ENCODE data around the gene MRPL38.

DNA sequence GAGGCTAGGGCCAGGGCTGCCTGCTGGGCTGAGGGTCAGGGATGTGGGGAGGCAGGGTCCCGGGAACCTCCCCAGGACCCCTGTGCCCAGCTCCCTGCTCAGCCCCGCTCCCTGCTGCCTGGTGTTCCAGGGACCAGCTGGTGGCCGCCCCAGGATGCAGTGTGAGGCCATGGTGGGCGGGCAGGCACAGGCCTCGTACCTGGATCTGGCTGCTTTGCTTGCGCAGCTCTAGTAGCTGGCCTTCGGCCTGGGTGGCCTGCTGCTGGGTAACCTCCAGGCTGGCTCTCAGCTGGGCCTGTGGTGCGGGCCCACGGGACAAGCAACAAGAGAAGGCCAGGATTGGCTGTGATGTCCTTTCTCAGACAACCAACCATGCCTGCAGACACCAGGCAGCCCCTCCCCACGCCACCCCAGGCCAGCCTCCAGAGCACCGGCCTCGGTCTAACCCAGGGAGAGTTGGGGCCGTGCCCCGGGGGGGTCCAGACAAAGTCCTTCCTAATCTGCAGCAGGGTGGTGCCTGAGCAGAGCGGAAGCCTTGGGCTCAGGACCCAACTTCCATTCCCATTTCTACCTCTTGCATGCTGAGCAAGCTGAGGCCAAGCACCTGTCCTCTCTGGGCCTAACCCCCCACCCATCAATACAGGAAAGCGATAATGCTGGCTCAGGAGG is 12.0 kb downstream of the MRPL38 start:
- no peak for TF ChIP-seq ZNF48 (tag by site-specific recombination; IDR thresholded peaks at IDR 0.05)
- TF ChIP-seq, protein P1, sequence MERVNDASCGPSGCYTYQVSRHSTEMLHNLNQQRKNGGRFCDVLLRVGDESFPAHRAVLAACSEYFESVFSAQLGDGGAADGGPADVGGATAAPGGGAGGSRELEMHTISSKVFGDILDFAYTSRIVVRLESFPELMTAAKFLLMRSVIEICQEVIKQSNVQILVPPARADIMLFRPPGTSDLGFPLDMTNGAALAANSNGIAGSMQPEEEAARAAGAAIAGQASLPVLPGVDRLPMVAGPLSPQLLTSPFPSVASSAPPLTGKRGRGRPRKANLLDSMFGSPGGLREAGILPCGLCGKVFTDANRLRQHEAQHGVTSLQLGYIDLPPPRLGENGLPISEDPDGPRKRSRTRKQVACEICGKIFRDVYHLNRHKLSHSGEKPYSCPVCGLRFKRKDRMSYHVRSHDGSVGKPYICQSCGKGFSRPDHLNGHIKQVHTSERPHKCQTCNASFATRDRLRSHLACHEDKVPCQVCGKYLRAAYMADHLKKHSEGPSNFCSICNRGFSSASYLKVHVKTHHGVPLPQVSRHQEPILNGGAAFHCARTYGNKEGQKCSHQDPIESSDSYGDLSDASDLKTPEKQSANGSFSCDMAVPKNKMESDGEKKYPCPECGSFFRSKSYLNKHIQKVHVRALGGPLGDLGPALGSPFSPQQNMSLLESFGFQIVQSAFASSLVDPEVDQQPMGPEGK (tag by site-specific recombination; IDR thresholded peaks at IDR 0.05), result no peak
- TF ChIP-seq, protein P2, sequence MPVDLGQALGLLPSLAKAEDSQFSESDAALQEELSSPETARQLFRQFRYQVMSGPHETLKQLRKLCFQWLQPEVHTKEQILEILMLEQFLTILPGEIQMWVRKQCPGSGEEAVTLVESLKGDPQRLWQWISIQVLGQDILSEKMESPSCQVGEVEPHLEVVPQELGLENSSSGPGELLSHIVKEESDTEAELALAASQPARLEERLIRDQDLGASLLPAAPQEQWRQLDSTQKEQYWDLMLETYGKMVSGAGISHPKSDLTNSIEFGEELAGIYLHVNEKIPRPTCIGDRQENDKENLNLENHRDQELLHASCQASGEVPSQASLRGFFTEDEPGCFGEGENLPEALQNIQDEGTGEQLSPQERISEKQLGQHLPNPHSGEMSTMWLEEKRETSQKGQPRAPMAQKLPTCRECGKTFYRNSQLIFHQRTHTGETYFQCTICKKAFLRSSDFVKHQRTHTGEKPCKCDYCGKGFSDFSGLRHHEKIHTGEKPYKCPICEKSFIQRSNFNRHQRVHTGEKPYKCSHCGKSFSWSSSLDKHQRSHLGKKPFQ (tag by site-specific recombination; IDR thresholded peaks at IDR 0.05), result no peak
- TF ChIP-seq ZNF311 (tag by site-specific recombination; IDR thresholded peaks at IDR 0.05; ENCODE audit: borderline replicate concordance), result no peak
- TF ChIP-seq, protein P3, sequence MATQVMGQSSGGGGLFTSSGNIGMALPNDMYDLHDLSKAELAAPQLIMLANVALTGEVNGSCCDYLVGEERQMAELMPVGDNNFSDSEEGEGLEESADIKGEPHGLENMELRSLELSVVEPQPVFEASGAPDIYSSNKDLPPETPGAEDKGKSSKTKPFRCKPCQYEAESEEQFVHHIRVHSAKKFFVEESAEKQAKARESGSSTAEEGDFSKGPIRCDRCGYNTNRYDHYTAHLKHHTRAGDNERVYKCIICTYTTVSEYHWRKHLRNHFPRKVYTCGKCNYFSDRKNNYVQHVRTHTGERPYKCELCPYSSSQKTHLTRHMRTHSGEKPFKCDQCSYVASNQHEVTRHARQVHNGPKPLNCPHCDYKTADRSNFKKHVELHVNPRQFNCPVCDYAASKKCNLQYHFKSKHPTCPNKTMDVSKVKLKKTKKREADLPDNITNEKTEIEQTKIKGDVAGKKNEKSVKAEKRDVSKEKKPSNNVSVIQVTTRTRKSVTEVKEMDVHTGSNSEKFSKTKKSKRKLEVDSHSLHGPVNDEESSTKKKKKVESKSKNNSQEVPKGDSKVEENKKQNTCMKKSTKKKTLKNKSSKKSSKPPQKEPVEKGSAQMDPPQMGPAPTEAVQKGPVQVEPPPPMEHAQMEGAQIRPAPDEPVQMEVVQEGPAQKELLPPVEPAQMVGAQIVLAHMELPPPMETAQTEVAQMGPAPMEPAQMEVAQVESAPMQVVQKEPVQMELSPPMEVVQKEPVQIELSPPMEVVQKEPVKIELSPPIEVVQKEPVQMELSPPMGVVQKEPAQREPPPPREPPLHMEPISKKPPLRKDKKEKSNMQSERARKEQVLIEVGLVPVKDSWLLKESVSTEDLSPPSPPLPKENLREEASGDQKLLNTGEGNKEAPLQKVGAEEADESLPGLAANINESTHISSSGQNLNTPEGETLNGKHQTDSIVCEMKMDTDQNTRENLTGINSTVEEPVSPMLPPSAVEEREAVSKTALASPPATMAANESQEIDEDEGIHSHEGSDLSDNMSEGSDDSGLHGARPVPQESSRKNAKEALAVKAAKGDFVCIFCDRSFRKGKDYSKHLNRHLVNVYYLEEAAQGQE (tag by site-specific recombination; IDR thresholded peaks at IDR 0.05), result no peak
- no peak for TF ChIP-seq REPIN1 (tag by site-specific recombination; IDR thresholded peaks at IDR 0.05; ENCODE audit: low read depth)
- TF ChIP-seq, protein P4, sequence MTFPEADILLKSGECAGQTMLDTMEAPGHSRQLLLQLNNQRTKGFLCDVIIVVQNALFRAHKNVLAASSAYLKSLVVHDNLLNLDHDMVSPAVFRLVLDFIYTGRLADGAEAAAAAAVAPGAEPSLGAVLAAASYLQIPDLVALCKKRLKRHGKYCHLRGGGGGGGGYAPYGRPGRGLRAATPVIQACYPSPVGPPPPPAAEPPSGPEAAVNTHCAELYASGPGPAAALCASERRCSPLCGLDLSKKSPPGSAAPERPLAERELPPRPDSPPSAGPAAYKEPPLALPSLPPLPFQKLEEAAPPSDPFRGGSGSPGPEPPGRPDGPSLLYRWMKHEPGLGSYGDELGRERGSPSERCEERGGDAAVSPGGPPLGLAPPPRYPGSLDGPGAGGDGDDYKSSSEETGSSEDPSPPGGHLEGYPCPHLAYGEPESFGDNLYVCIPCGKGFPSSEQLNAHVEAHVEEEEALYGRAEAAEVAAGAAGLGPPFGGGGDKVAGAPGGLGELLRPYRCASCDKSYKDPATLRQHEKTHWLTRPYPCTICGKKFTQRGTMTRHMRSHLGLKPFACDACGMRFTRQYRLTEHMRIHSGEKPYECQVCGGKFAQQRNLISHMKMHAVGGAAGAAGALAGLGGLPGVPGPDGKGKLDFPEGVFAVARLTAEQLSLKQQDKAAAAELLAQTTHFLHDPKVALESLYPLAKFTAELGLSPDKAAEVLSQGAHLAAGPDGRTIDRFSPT (tag by site-specific recombination; IDR thresholded peaks at IDR 0.05), result no peak
- TF ChIP-seq, protein P5, sequence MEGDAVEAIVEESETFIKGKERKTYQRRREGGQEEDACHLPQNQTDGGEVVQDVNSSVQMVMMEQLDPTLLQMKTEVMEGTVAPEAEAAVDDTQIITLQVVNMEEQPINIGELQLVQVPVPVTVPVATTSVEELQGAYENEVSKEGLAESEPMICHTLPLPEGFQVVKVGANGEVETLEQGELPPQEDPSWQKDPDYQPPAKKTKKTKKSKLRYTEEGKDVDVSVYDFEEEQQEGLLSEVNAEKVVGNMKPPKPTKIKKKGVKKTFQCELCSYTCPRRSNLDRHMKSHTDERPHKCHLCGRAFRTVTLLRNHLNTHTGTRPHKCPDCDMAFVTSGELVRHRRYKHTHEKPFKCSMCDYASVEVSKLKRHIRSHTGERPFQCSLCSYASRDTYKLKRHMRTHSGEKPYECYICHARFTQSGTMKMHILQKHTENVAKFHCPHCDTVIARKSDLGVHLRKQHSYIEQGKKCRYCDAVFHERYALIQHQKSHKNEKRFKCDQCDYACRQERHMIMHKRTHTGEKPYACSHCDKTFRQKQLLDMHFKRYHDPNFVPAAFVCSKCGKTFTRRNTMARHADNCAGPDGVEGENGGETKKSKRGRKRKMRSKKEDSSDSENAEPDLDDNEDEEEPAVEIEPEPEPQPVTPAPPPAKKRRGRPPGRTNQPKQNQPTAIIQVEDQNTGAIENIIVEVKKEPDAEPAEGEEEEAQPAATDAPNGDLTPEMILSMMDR (tag by site-specific recombination; IDR thresholded peaks at IDR 0.05), result no peak
- TF ChIP-seq ZNF121 (tag by site-specific recombination; IDR thresholded peaks at IDR 0.05), result no peak
